ENCODE results near the gene PORCN. TPM values are rescaled to one million over a fixed set of nuclear protein-coding genes. Genes with fewer than 3 reads are reported as not detected.
"Not testable (repeated sequence)": the region's sequence is repeated elsewhere in the genome, so short reads cannot be mapped to it uniquely, and the experiment has no call there.

Gene PORCN
- total and polyA plus RNA-seq, 4 donors: 0.70 to 4.9 (median 2.8) TPM

DNA sequence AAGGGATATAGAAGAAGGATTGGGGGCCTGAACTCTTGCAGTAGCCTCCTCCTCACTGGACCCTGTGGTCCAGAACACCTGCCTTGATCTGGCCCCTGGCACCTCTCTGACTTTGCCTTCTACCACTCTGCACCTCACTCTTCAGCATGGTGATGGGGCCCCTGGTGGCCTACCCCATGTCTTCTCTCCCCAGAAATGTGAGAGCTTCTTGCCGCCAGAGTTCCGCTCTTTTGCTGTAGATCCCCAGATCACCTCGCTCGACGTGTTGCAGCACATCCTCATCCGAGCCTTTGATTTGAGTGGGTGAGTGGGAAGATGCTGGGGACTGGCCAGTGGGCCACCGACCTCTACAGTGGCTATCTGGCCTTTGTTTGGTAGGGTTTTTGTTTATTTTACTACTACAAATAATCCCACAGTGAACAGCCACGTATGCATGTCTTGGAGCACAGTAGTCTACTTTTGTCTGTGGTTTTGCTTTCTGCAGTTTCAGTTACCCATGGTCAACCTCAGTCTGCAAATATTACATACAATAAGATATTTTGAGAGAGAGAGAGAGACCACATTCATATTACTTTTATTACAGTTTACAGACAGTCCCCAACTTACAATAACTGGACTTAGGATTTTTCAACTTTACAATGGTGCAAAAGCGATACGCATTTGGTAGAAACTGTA lies 32.5 kb downstream of the PORCN start:
- TF ChIP-seq NR2F2 (IDR thresholded peaks at IDR 0.05): no peak
- TF ChIP-seq, protein P1, sequence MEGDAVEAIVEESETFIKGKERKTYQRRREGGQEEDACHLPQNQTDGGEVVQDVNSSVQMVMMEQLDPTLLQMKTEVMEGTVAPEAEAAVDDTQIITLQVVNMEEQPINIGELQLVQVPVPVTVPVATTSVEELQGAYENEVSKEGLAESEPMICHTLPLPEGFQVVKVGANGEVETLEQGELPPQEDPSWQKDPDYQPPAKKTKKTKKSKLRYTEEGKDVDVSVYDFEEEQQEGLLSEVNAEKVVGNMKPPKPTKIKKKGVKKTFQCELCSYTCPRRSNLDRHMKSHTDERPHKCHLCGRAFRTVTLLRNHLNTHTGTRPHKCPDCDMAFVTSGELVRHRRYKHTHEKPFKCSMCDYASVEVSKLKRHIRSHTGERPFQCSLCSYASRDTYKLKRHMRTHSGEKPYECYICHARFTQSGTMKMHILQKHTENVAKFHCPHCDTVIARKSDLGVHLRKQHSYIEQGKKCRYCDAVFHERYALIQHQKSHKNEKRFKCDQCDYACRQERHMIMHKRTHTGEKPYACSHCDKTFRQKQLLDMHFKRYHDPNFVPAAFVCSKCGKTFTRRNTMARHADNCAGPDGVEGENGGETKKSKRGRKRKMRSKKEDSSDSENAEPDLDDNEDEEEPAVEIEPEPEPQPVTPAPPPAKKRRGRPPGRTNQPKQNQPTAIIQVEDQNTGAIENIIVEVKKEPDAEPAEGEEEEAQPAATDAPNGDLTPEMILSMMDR (IDR thresholded peaks at IDR 0.05; ENCODE audit: low read depth, low read length, missing input control): no peak
- no peak for TF ChIP-seq RAD21 (IDR thresholded peaks at IDR 0.05)
- no peak for TF ChIP-seq HNF4G (IDR thresholded peaks at IDR 0.05)
- no peak for TF ChIP-seq GABPA (IDR thresholded peaks at IDR 0.05 in 1 of 2, conservative IDR thresholded peaks at IDR 0.05 in 1 of 2)
- no peak for TF ChIP-seq FOXA1 (IDR thresholded peaks at IDR 0.05)
- TF ChIP-seq EGR1 (IDR thresholded peaks at IDR 0.05; ENCODE audit: low read depth in 2 of 2): no peak
- TF ChIP-seq, protein P2, sequence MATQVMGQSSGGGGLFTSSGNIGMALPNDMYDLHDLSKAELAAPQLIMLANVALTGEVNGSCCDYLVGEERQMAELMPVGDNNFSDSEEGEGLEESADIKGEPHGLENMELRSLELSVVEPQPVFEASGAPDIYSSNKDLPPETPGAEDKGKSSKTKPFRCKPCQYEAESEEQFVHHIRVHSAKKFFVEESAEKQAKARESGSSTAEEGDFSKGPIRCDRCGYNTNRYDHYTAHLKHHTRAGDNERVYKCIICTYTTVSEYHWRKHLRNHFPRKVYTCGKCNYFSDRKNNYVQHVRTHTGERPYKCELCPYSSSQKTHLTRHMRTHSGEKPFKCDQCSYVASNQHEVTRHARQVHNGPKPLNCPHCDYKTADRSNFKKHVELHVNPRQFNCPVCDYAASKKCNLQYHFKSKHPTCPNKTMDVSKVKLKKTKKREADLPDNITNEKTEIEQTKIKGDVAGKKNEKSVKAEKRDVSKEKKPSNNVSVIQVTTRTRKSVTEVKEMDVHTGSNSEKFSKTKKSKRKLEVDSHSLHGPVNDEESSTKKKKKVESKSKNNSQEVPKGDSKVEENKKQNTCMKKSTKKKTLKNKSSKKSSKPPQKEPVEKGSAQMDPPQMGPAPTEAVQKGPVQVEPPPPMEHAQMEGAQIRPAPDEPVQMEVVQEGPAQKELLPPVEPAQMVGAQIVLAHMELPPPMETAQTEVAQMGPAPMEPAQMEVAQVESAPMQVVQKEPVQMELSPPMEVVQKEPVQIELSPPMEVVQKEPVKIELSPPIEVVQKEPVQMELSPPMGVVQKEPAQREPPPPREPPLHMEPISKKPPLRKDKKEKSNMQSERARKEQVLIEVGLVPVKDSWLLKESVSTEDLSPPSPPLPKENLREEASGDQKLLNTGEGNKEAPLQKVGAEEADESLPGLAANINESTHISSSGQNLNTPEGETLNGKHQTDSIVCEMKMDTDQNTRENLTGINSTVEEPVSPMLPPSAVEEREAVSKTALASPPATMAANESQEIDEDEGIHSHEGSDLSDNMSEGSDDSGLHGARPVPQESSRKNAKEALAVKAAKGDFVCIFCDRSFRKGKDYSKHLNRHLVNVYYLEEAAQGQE (IDR thresholded peaks at IDR 0.05): no peak
- WGBS: 73% methylated on average over 10 of the region's 10 CpGs
- peaks cover 0 to 7% (median 3%) of the 10 kb centered on the region in 4 donors for H3K36me3 ChIP-seq (ENCODE audit: control insufficient read depth in 4 of 4, insufficient read depth in 3 of 4, low read depth in 1 of 4, low read length in 3 of 4)
- peaks cover 1 to 10% (median 5%) of the 10 kb centered on the region in 4 donors for H3K4me1 ChIP-seq (ENCODE audit: control insufficient read depth in 4 of 4, insufficient read depth in 4 of 4, low read length in 3 of 4)
- H3K27me3 ChIP-seq (ENCODE audit: control insufficient read depth in 4 of 4, insufficient read depth in 4 of 4, low read length in 3 of 4): no peaks in the 10 kb centered on the region
- H3K4me3 ChIP-seq (ENCODE audit: low read depth in 1 of 3, low read length in 3 of 3): no peak overlapping the region
- no peak overlapping the region for H3K27ac ChIP-seq (ENCODE audit: low read depth in 1 of 2, low read length in 2 of 2)
- no peak overlapping the region for H3K9ac ChIP-seq (ENCODE audit: low read depth in 1 of 2, low read length in 2 of 2)
- no peak for DNase-seq (ENCODE audit: low spot score)
- no peaks in the 10 kb centered on the region for H3K9me3 ChIP-seq (ENCODE audit: control insufficient read depth in 4 of 4, low read length in 3 of 4)

DNA sequence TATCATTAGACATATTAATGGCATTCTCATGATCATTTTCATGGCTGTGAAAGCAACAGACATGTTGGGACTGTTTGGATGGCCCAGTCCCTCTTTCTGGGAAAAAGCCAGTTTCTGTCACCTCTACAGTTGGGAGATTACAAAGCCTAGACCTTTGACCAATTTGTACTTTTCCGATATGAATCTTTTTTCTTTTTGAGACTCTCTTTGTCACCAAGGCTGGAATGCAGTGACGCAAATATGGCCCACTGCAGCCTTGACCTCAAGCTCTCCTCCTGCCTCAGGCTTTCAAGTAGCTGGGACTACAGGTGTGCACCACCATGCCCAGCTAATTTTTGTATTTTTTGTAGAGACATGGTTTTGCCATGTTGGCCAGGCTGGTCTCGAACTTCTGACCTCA lies 40.1 kb downstream of the PORCN start:
- DNase-seq (ENCODE audit: low spot score): no peak
- no peak for TF ChIP-seq TAF1 (conservative IDR thresholded peaks at IDR 0.05)
- TF ChIP-seq NR2F2 (IDR thresholded peaks at IDR 0.05): no peak
- TF ChIP-seq RXRA (IDR thresholded peaks at IDR 0.05): no peak
- TF ChIP-seq, protein P1 (IDR thresholded peaks at IDR 0.05; ENCODE audit: low read depth, low read length, missing input control): no peak
- no peak for TF ChIP-seq HNF4A (conservative IDR thresholded peaks at IDR 0.05)
- TF ChIP-seq FOXA1 (IDR thresholded peaks at IDR 0.05): no peak
- TF ChIP-seq FOXA2 (IDR thresholded peaks at IDR 0.05): no peak
- TF ChIP-seq EGR1 (IDR thresholded peaks at IDR 0.05; ENCODE audit: low read depth in 2 of 2): no peak
- TF ChIP-seq YY1 (IDR thresholded peaks at IDR 0.05): no peak
- TF ChIP-seq GABPA (IDR thresholded peaks at IDR 0.05 in 1 of 2, conservative IDR thresholded peaks at IDR 0.05 in 1 of 2): no peak
- TF ChIP-seq, protein P3, sequence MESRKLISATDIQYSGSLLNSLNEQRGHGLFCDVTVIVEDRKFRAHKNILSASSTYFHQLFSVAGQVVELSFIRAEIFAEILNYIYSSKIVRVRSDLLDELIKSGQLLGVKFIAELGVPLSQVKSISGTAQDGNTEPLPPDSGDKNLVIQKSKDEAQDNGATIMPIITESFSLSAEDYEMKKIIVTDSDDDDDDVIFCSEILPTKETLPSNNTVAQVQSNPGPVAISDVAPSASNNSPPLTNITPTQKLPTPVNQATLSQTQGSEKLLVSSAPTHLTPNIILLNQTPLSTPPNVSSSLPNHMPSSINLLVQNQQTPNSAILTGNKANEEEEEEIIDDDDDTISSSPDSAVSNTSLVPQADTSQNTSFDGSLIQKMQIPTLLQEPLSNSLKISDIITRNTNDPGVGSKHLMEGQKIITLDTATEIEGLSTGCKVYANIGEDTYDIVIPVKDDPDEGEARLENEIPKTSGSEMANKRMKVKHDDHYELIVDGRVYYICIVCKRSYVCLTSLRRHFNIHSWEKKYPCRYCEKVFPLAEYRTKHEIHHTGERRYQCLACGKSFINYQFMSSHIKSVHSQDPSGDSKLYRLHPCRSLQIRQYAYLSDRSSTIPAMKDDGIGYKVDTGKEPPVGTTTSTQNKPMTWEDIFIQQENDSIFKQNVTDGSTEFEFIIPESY (IDR thresholded peaks at IDR 0.05): no peak
- TF ChIP-seq, protein P4, sequence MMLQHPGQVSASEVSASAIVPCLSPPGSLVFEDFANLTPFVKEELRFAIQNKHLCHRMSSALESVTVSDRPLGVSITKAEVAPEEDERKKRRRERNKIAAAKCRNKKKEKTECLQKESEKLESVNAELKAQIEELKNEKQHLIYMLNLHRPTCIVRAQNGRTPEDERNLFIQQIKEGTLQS (IDR thresholded peaks at IDR 0.05): no peak
- TF ChIP-seq HNF4G (IDR thresholded peaks at IDR 0.05): no peak
- Histone ChIP-seq H3K36me3 (ENCODE audit: control insufficient read depth in 4 of 4, insufficient read depth in 3 of 4, low read depth in 1 of 4, low read length in 3 of 4) (peaks cover 1 to 7% (median 3%) of the 10 kb centered on the region in 4 donors), H3K9me3 (ENCODE audit: control insufficient read depth in 4 of 4, low read length in 3 of 4) (no peaks in the 10 kb centered on the region), H3K4me1 (ENCODE audit: control insufficient read depth in 4 of 4, insufficient read depth in 4 of 4, low read length in 3 of 4) (no peaks in the 10 kb centered on the region), H3K27ac (ENCODE audit: low read depth in 1 of 2, low read length in 2 of 2) (no peak overlapping the region), H3K9ac (ENCODE audit: low read depth in 1 of 2, low read length in 2 of 2) (no peak overlapping the region), H3K27me3 (ENCODE audit: control insufficient read depth in 4 of 4, insufficient read depth in 4 of 4, low read length in 3 of 4) (no peaks in the 10 kb centered on the region), H3K4me3 (ENCODE audit: low read depth in 1 of 3, low read length in 3 of 3) (no peak overlapping the region)
- 75% methylated on average over 3 of the region's 3 CpGs for WGBS

DNA sequence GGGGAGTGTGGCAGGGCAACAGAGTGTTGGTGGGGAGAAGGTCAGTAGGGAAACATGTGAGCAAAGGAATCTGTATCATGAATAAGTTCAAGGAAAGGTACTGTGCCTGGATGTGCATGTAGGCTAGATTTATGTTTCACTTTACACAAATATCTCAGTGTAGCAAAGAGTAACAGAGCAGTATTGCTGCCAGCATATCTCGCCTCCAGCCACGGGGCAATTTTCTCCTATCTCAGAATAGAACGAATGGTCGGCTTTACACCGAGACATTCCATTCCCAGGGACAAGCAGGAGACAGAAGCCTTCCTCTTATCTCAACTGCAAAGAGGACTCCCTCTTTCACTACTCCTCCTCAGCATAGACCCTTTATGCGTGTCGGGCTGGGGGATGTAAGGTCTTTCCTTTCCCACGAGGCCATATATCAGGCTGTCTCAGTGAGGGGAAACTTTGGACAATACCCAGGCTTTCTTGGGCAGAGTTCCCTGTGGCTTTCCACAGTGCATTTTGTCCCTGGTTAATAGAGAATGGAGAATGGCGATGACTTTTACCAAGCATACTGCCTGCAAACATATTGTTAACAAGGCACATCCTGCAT lies 47.0 kb downstream of the PORCN start:
- H3K27ac ChIP-seq (ENCODE audit: low read depth in 1 of 2, low read length in 2 of 2); H3K4me1 ChIP-seq (ENCODE audit: control insufficient read depth in 4 of 4, insufficient read depth in 4 of 4, low read length in 3 of 4); H3K9ac ChIP-seq (ENCODE audit: low read depth in 1 of 2, low read length in 2 of 2); H3K4me3 ChIP-seq (ENCODE audit: low read depth in 1 of 3, low read length in 3 of 3); H3K9me3 ChIP-seq (ENCODE audit: control insufficient read depth in 4 of 4, low read length in 3 of 4); DNase-seq (ENCODE audit: low spot score); H3K27me3 ChIP-seq (ENCODE audit: control insufficient read depth in 4 of 4, insufficient read depth in 4 of 4, low read length in 3 of 4): not testable (repeated sequence)
- WGBS: 92% methylated on average over 9 of the region's 9 CpGs
- H3K36me3 ChIP-seq (ENCODE audit: control insufficient read depth in 4 of 4, insufficient read depth in 3 of 4, low read depth in 1 of 4, low read length in 3 of 4): peaks cover 0 to 28% (median 9%) of the 10 kb centered on the region in 4 donors

Measured in liver (tissue), 9 donors.